Fibroblast of lung (primary cell): Measurements from ENCODE around the gene TAB2.

Experiments
- CTCF ChIP-seq, 2 donors: IDR thresholded peaks in 1 of 2; conservative IDR thresholded peaks in 1 of 2; 1 replicate in 1 of 2; 2 replicates in 1 of 2; pipeline ENCODE4 v1.5.1; 2011 to 2012; ENCODE audit warnings: low read length in 2 of 2, control low read depth in 1 of 2, inconsistent platforms in 1 of 2, low read depth in 1 of 2, mild to moderate bottlenecking in 1 of 2
- EZH2 ChIP-seq: IDR thresholded peaks from 2 replicates; pipeline ENCODE4 v1.5.1; 2012; ENCODE audit warnings: low read length, control low read depth, mild to moderate bottlenecking; ENCODE audit errors: missing control alignments

- TF ChIP-seq CTCF (conservative IDR thresholded peaks at IDR 0.05 in 1 of 2, IDR thresholded peaks at IDR 0.05 in 1 of 2; ENCODE audit: low read depth in 1 of 2, low read length in 2 of 2) (no peak), EZH2 (no peak)
Observed at GRCh38 chr6:149329529-149329928, 12.0 kb downstream of the TAB2 start.
